ENCODE results near the gene UBE4B.
"Not testable (repeated sequence)": the region's sequence is repeated elsewhere in the genome, so short reads cannot be mapped to it uniquely, and the experiment has no call there.

Gene UBE4B

GRCh38 chr1:10217748-10218441 is 185.1 kb downstream of the UBE4B start:
- no peak overlapping the region for H3K4me3 Mint-ChIP-seq
- H3K9me3 Mint-ChIP-seq, result no peaks in the 10 kb centered on the region
- ATAC-seq (ENCODE audit: low read depth), result no peak
- DNase-seq (ENCODE audit: low spot score in 2 of 2), result no peak
- no peaks in the 10 kb centered on the region for H3K36me3 Mint-ChIP-seq
- H3K27ac Mint-ChIP-seq, result no peak overlapping the region
- no peaks in the 10 kb centered on the region for H3K27me3 Mint-ChIP-seq
- H3K4me1 Mint-ChIP-seq, result peaks cover 26% of the 10 kb centered on the region

DNA sequence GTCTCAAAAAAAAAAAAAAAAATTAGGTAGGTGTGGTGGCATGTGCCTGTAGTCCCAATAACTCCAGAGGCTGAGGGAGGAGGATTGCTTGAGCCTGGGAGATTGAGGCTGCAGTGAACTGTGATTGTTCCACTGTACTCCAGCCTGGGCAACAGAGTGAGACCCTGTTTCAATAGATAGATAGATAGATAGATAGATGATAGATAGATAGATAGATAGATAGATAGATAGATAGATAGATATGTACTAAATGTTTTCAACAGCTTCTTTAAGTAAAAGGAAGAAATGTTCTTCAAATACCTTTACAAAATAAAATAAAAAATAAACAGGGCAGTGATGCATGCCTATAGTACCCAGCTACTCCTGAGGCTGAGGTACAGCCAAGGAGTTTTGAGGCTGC is 187.4 kb downstream of the UBE4B start:
- H3K27ac Mint-ChIP-seq, result no peak overlapping the region
- peaks cover 24% of the 10 kb centered on the region for H3K4me1 Mint-ChIP-seq
- no peaks in the 10 kb centered on the region for H3K27me3 Mint-ChIP-seq
- ATAC-seq (ENCODE audit: low read depth), result no peak
- DNase-seq (ENCODE audit: low spot score in 2 of 2), result no peak
- no peaks in the 10 kb centered on the region for H3K9me3 Mint-ChIP-seq
- H3K4me3 Mint-ChIP-seq, result no peak overlapping the region
- no peaks in the 10 kb centered on the region for H3K36me3 Mint-ChIP-seq

DNA sequence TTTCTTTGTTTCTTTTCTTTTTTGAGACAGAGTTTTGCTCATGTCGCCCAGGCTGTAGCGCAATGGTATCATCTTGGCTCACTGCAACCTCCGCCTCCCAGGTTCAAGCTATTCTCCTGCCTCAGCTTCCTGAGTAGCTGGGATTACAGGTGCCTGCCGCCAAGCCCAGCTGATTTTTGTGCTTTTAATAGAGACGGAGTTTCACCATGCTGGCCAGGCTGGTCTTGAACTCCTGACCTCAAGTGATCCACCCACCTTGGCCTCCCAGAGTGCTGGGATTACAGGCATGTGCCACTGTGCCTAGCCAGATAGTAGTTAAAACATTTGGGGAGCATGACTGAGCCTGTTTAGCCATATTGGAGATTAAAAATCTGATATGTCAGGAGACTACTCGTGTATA is 187.9 kb downstream of the UBE4B start:
- H3K27ac Mint-ChIP-seq; H3K36me3 Mint-ChIP-seq; H3K4me3 Mint-ChIP-seq; ATAC-seq (ENCODE audit: low read depth); DNase-seq (ENCODE audit: low spot score in 2 of 2); H3K27me3 Mint-ChIP-seq; H3K9me3 Mint-ChIP-seq: not testable (repeated sequence)
- H3K4me1 Mint-ChIP-seq, result peaks cover 20% of the 10 kb centered on the region

- no peaks in the 10 kb centered on the region for H3K27me3 Mint-ChIP-seq
- ATAC-seq (ENCODE audit: low read depth), result no peak
Measured at GRCh38 chr1:10225573-10225972, 192.8 kb downstream of the UBE4B start.

DNA sequence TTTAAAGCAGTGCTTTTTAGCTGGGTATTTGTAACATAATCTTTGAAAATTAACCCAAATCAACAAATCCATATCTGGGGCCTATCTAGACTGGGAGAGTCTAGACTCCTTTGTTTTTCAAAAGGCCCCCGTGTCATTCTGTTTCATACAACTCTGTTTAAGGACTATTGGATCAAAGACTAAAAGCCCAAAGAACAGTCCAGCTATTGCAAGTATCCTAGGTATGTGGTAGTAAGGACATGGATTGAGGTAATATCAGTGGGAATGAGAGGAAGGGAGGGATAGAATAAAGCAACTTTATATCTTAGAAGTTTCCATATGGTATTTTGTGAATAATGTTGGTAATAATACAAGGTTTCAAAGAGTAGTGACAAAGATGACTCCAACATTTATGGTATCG is 195.8 kb downstream of the UBE4B start:
- ATAC-seq (ENCODE audit: low read depth), result no peak
- H3K9me3 Mint-ChIP-seq, result no peaks in the 10 kb centered on the region
- no peaks in the 10 kb centered on the region for H3K27me3 Mint-ChIP-seq
- H3K4me1 Mint-ChIP-seq, result peaks cover 10% of the 10 kb centered on the region
- no peak overlapping the region for H3K4me3 Mint-ChIP-seq
- no peaks in the 10 kb centered on the region for H3K36me3 Mint-ChIP-seq
- H3K27ac Mint-ChIP-seq, result no peak overlapping the region
- DNase-seq (ENCODE audit: low spot score in 2 of 2), result no peak

More at GRCh38 chr1:10225573-10225972, 192.8 kb downstream of the UBE4B start:
- no peak overlapping the region for H3K4me3 Mint-ChIP-seq
- DNase-seq (ENCODE audit: low spot score in 2 of 2), result no peak
- no peaks in the 10 kb centered on the region for H3K9me3 Mint-ChIP-seq
- no peak overlapping the region for H3K27ac Mint-ChIP-seq
- H3K36me3 Mint-ChIP-seq, result no peaks in the 10 kb centered on the region
- peaks cover 11% of the 10 kb centered on the region for H3K4me1 Mint-ChIP-seq

GRCh38 chr1:10229903-10230302 is 197.1 kb downstream of the UBE4B start:
- H3K36me3 Mint-ChIP-seq, result no peaks in the 10 kb centered on the region
- no peak overlapping the region for H3K4me3 Mint-ChIP-seq
- H3K4me1 Mint-ChIP-seq, result peaks cover 10% of the 10 kb centered on the region
- H3K27ac Mint-ChIP-seq, result no peak overlapping the region
- DNase-seq (ENCODE audit: low spot score in 2 of 2) (no peak), ATAC-seq (ENCODE audit: low read depth) (no peak)
- H3K27me3 Mint-ChIP-seq, result no peaks in the 10 kb centered on the region
- no peaks in the 10 kb centered on the region for H3K9me3 Mint-ChIP-seq

All from memory B cell (primary cell).